Fibroblast of pulmonary artery (primary cell): Measurements from ENCODE around the gene DRAM2.

Experiments
- DNase-seq: peaks from one replicate; pipeline ENCODE4 v3.0.0-alpha.2; 2010; ENCODE audit warnings: low read depth
- H3K4me3 ChIP-seq: replicated peaks from 2 replicates; pipeline ENCODE4 v1.5.1; 2011; ENCODE audit warnings: low read depth, mild to moderate bottlenecking, control low read depth, low read length, moderate library complexity
- CTCF ChIP-seq: IDR thresholded peaks from 2 replicates; pipeline ENCODE4 v1.5.1; 2011; ENCODE audit warnings: mild to moderate bottlenecking, control low read depth, low read length, inconsistent platforms; ENCODE audit errors: missing control alignments

The DRAM2 gene

GRCh38 chr1:111157431-111157830, 17.5 kb upstream of the DRAM2 start:
- H3K4me3 ChIP-seq, result no peak overlapping the region
- no peak for TF ChIP-seq CTCF
- no peak for DNase-seq

- no peak overlapping the region for H3K4me3 ChIP-seq
- TF ChIP-seq CTCF, result no peak
- DNase-seq, result no peak
Observed at GRCh38 chr1:111154021-111154999, 14.4 kb upstream of the DRAM2 start.

- no peak for DNase-seq
- no peak for TF ChIP-seq CTCF
- no peak overlapping the region for H3K4me3 ChIP-seq
Observed at GRCh38 chr1:111151838-111152237, 11.9 kb upstream of the DRAM2 start.

- no peak for TF ChIP-seq CTCF
- DNase-seq, result no peak
- no peak overlapping the region for H3K4me3 ChIP-seq
Observed at GRCh38 chr1:111148376-111148881, 8.5 kb upstream of the DRAM2 start.

- no peak for TF ChIP-seq CTCF
- H3K4me3 ChIP-seq, result no peak overlapping the region
- DNase-seq, result no peak
Observed at GRCh38 chr1:111147948-111148347, 8.1 kb upstream of the DRAM2 start.

GRCh38 chr1:111145963-111146768, 6.3 kb upstream of the DRAM2 start:
- DNase-seq, result no peak
- TF ChIP-seq CTCF, result no peak
- H3K4me3 ChIP-seq, result no peak overlapping the region
